Activated naive CD4-positive, alpha-beta T cell treated with anti-CD3 and anti-CD28 coated beads, Interleukin-2, amount 10 ng/mL, durations not matched to agents 7 days and 5 days (primary cell): ENCODE data around the gene RALGPS1.
"Not testable (repeated sequence)": the region's sequence is repeated elsewhere in the genome, so short reads cannot be mapped to it uniquely, and the experiment has no call there.

Experiments
- CTCF ChIA-PET: fragments of 350-600 bp; sonication (Branson Sonifier 250); formaldehyde crosslinking; loops from one replicate; lab custom pipeline; 2021; ENCODE audit warnings: antibody characterized with exemption; lab: Charles Lee
- DNase-seq: peaks from one replicate; pipeline ENCODE4 v3.0.0-alpha.2; 2020
- H3K27ac Mint-ChIP-seq: one replicate; pipeline ENCODE4 v1.8.0; 2021; ENCODE audit warnings: mild to moderate bottlenecking, moderate library complexity, mixed read lengths
- H3K27me3 Mint-ChIP-seq: one replicate; pipeline ENCODE4 v1.8.0; 2021; ENCODE audit warnings: mild to moderate bottlenecking, mixed read lengths
- H3K36me3 Mint-ChIP-seq: one replicate; pipeline ENCODE4 v1.8.0; 2021; ENCODE audit warnings: mixed read lengths
- H3K4me1 Mint-ChIP-seq: one replicate; pipeline ENCODE4 v1.8.0; 2021; ENCODE audit warnings: mixed read lengths
- H3K4me3 Mint-ChIP-seq: one replicate; pipeline ENCODE4 v1.8.0; 2021; ENCODE audit warnings: mild to moderate bottlenecking, moderate library complexity, mixed read lengths
- H3K9me3 Mint-ChIP-seq: one replicate; pipeline ENCODE4 v1.8.0; 2021; ENCODE audit warnings: mixed read lengths

RALGPS1 gene

DNA sequence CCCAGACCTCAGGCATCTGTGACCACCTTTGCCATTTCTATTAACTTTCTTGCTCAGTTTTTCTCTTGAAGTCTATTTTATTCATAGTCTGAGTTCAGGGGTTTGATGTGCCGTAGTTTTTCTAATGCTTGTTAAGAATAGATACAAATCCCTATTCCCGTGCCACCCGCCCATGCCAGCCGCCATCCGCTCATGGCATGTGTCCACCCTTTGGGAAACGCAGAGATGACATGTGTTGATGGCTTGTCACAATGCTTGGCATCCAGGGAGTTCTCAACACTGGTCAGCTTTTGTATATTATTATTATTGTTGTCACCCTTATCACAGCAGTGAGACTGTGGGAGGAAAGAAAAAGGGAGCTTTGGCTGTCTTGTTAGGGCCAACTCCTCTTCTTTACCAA, 225.2 kb downstream of the RALGPS1 start:
- no peak overlapping the region for H3K4me3 Mint-ChIP-seq
- peaks cover 67% of the 10 kb centered on the region for H3K27me3 Mint-ChIP-seq
- H3K36me3 Mint-ChIP-seq, result no peaks in the 10 kb centered on the region
- H3K9me3 Mint-ChIP-seq, result no peaks in the 10 kb centered on the region
- H3K4me1 Mint-ChIP-seq, result no peaks in the 10 kb centered on the region
- no peak overlapping the region for H3K27ac Mint-ChIP-seq
- CTCF ChIA-PET, result no interaction called here
- DNase-seq, result no peak

DNA sequence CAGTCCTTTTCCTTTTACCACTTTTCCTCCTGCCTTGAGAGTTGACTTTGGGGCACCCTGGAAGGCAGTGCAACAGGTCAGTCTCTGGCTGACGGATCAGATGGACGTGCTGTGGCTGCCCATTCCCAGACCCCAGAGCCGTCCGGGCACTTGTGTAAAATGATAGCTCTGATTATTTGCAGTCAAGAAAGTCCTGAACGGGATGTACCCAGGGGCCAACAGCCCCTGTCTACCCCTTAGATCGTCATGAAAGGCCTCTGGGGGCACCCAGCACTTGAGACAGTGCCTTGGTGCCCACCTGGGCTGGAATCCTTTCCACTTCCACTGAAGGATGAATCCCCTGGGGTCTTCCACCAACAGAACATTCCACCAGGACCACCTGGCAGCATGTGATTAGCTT, 225.6 kb downstream of the RALGPS1 start:
- DNase-seq, result no peak
- Mint-ChIP-seq H3K36me3 (no peaks in the 10 kb centered on the region), H3K4me1 (no peaks in the 10 kb centered on the region), H3K9me3 (no peaks in the 10 kb centered on the region), H3K4me3 (no peak overlapping the region), H3K27ac (no peak overlapping the region), H3K27me3 (peaks cover 65% of the 10 kb centered on the region)
- CTCF ChIA-PET, result no interaction called here

DNA sequence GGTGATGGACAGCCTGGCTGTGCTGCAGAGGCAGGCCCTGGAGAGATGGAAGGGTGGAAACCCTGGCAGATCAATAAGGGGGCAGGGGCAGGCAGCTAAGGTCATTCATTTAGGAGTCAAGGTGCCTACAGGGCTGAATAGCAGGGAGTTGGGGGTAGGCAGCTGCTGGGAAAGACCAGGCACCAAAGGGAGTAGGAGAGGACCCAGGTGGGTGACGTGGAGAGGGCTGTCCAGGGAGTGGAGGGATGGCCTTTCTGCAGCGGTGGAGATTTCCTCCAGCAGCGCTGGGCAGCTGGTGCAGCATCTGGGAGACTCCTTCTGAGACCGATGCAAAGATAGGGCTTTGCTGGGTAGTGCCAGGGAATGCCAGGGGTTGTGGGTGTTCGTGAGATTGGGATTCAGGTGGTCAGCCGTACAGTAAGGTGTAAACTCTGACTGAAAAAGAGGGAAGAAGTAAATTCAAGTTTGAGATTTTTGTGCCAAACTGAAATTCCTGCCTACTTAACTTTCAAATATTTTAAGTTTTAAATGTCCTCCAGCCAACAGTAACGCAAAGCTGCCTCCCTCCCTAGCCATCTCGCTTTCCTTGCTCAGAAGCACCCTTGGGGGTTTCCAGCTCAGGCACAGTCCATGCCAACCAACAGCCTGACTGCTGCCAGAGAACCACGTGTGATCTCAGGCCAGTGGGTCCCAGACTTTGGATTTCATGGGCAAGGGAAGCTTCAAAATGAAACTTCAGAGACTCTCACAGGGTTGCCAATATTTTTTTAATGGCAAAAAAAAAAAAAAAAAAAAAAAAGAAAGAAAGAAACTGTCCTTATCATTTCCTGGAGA, 226.5 kb downstream of the RALGPS1 start:
- H3K4me3 Mint-ChIP-seq, result no peak overlapping the region
- H3K27me3 Mint-ChIP-seq, result peaks cover 62% of the 10 kb centered on the region
- no peak overlapping the region for H3K27ac Mint-ChIP-seq
- H3K9me3 Mint-ChIP-seq, result no peaks in the 10 kb centered on the region
- CTCF ChIA-PET, result no interaction called here
- H3K36me3 Mint-ChIP-seq, result no peaks in the 10 kb centered on the region
- DNase-seq, result no peak
- no peaks in the 10 kb centered on the region for H3K4me1 Mint-ChIP-seq

DNA sequence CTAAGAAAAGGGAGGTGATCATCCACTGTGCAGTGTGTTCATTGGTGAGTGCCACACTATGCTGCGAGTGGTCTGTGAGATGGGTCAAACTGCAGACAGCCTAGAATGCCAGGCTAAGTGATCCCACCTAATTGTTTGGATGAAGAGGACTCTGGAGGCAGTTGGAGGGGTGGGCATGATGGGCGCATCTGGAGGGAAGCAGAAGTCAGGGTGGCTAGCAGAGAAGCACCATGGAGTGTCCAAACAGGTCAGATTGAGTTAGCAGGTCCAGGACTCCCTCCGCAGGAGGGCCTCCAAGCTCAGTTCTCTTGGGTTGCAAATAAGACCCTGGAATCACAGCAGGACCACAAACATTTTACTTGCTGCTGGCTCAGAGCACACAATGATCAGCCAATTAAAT, 227.7 kb downstream of the RALGPS1 start:
- Mint-ChIP-seq H3K4me3 (no peak overlapping the region), H3K36me3 (no peaks in the 10 kb centered on the region), H3K27me3 (peaks cover 50% of the 10 kb centered on the region), H3K27ac (no peak overlapping the region), H3K4me1 (no peaks in the 10 kb centered on the region), H3K9me3 (no peaks in the 10 kb centered on the region)
- CTCF ChIA-PET, result no interaction called here
- no peak for DNase-seq

DNA sequence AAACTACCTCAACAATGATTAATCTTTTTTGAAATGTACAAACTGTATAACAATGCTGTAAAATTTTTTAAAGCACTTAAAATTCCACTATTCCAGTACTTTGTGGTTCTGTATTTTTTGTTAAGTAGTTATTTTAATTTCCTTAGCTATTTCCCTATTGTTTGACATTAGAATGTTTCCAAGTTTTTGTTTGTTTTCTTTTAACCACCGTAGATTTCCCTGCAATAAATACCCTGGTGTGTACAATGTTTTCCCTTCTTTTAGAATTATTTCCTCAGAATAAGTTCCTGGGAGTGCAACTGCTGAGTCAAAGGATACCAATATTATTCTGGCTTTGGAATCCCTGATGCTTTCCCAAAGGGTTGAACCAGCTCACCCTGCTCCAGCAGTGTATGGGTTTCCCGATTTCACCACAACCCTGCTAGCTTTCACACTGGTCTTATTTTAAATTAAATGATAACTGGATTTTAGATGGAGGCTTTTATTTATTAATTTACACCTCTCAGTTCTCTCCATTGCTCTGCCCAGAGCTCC, 228.4 kb downstream of the RALGPS1 start:
- Mint-ChIP-seq H3K4me3 (no peak overlapping the region), H3K36me3 (no peaks in the 10 kb centered on the region), H3K27me3 (peaks cover 51% of the 10 kb centered on the region), H3K9me3 (no peaks in the 10 kb centered on the region), H3K4me1 (no peaks in the 10 kb centered on the region), H3K27ac (no peak overlapping the region)
- no peak for DNase-seq
- CTCF ChIA-PET, result no interaction called here

DNA sequence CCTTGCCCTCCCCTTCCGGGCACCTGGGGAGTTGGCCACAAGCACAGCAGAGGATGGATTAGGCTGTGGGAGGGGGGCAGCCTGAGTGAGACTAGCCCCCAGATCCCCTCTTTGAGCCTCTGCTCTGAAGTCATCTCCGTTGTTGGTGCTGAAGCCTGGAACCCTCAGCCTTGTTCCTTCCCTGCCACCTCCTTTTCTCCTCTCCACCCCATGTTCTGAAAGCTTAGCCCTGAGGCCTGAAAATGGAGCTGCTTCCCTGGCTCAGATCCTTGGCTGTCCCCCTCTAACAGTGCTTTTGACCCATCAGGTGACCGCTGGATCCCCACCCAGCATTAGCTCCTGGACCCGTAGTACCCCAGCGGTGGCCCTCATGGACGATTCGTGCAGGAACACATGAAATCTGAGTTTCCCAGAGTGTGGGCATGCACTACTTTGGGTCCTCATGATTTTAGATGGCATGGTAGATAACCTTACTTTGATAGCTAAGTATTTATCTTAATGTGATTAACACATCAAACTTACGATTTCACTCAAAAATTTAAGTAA, 229.4 kb downstream of the RALGPS1 start:
- H3K36me3 Mint-ChIP-seq, result no peaks in the 10 kb centered on the region
- DNase-seq, result no peak
- CTCF ChIA-PET, result no interaction called here
- H3K4me3 Mint-ChIP-seq, result no peak overlapping the region
- H3K9me3 Mint-ChIP-seq, result no peaks in the 10 kb centered on the region
- H3K27me3 Mint-ChIP-seq, result peaks cover 53% of the 10 kb centered on the region
- H3K27ac Mint-ChIP-seq, result no peak overlapping the region
- H3K4me1 Mint-ChIP-seq, result no peaks in the 10 kb centered on the region

DNA sequence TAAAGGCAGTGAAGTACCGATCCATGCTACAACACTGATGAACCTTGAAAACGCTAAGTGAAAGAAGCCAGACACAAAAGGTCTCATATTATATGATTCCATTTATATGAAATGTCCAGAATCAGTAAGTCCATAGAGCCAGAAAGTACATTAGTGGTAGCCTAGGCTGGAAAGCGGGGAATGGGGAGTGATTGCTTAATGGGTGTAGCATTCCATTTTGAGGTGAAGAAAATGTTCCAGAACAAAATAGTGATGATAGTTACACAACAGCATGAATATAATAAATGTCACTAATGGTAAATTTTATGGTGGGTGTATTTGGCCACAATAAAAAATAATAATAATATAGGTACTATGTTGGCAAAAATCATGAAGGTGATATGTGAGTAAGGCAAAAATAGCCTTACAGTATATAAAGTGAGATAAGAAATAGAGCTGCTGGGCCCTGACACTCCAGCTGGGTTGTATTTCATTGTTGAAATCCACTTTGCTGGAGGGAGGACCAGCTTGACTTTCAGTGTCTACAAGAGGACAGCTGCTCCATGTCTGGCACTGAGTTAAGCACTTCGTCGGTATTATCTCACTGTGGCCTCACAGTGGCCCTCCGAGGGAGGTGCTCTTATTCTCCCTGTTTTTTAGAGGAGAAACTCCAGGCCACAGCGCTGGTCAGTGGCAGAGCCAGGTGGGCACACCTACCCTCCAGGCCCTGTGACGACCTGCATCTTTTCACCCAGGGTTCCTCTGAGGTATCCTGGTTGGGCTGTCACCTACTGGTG, 230.3 kb downstream of the RALGPS1 start:
- Mint-ChIP-seq H3K36me3 (no peaks in the 10 kb centered on the region), H3K27ac (no peak overlapping the region), H3K4me3 (no peak overlapping the region), H3K27me3 (peaks cover 51% of the 10 kb centered on the region), H3K4me1 (no peaks in the 10 kb centered on the region), H3K9me3 (no peaks in the 10 kb centered on the region)
- CTCF ChIA-PET, result no interaction called here
- DNase-seq, result no peak

DNA sequence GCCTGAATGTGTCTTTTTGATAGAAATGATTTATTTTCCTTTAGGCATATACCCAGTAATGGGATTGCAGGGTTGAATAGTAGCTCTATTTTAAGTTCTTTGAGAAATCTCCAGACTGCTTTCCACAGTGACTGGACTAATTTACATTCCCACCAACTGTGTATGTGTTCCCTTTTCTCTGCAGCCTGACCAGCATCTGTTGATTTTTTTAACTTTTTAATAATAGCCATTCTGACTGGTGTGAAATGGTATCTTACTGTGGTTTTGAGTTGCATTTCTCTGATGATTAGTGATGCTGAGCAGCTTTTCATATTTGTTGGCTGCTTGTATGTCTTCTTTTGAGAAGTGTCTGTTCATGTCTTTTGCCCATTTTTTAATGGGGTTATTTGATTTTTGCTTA, 232.3 kb downstream of the RALGPS1 start:
- CTCF ChIA-PET, H3K4me3 Mint-ChIP-seq, H3K9me3 Mint-ChIP-seq, H3K27ac Mint-ChIP-seq, H3K4me1 Mint-ChIP-seq, H3K36me3 Mint-ChIP-seq, DNase-seq: not testable (repeated sequence)
- peaks cover 48% of the 10 kb centered on the region for H3K27me3 Mint-ChIP-seq

DNA sequence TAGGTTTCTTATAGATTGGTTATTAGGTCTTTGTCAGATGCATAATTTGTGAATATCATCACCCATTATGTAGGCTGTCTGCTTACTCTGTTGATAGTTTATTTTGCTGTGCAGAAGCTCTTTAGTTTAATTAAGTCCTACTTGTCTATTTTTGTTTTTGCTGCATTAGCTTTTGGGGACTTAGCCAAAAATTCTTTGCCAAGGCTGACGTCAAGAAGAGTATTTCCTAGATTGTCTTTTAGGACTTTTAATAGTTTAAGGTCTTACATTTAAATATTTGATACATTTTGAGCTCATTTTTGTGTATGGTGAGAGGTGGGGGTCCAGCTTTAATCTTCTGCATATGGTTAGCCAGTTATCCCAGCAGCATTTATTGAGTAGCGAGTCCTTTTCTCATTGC, 232.7 kb downstream of the RALGPS1 start:
- Mint-ChIP-seq H3K4me1 (no peaks in the 10 kb centered on the region), H3K36me3 (no peaks in the 10 kb centered on the region), H3K27me3 (peaks cover 48% of the 10 kb centered on the region), H3K9me3 (no peaks in the 10 kb centered on the region), H3K4me3 (no peak overlapping the region), H3K27ac (no peak overlapping the region)
- no peak for DNase-seq
- CTCF ChIA-PET, result no interaction called here

DNA sequence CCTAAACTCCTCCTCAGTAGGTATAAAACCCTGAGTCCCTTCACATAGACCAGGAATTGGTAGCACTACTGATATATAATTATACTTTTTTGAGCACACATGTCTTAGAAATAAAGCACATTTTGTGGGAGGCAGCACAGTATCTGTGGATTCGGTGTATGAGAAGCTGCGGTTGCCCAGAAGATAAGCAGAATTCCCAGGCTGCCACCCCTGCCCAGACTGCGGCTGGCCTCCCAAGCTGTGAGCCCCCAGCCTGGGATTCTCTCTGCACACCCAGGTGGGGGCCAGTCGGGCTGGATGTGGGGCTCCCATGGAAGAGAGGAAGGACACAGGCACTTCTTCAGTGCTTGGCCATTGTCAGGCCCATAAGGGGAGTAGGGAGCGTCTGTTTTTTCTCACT, 233.4 kb downstream of the RALGPS1 start:
- CTCF ChIA-PET, result no interaction called here
- no peaks in the 10 kb centered on the region for H3K9me3 Mint-ChIP-seq

DNA sequence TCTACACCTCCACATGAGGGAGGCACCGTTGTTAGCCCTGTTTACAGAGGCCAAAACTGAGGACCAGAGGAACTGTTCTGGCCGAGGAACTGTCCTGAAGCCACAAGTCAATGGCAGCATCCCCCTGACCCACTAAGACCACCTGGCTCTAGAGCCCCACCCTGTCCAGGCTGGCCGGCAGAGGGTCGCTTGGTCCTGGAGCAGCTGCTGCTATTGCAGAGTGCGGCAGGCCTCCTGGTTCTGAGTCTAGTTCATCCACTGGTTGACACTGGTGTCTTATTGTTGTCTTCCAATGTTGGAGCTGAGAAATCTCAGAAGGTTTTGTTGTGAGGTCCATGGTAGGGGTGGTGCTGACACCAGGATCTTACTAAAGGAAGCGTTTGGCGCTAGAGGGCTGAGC, 234.4 kb downstream of the RALGPS1 start:
- no peaks in the 10 kb centered on the region for H3K9me3 Mint-ChIP-seq
- no peak overlapping the region for H3K27ac Mint-ChIP-seq
- H3K4me1 Mint-ChIP-seq, result no peaks in the 10 kb centered on the region
- no peak for DNase-seq
- no peak overlapping the region for H3K4me3 Mint-ChIP-seq
- CTCF ChIA-PET, result no interaction called here
- H3K36me3 Mint-ChIP-seq, result no peaks in the 10 kb centered on the region
- peaks cover 57% of the 10 kb centered on the region for H3K27me3 Mint-ChIP-seq

More for the DNA sequence above, 233.4 kb downstream of the RALGPS1 start:
- no peak for DNase-seq
- Mint-ChIP-seq H3K36me3 (no peaks in the 10 kb centered on the region), H3K27me3 (peaks cover 51% of the 10 kb centered on the region), H3K27ac (no peak overlapping the region), H3K4me1 (no peaks in the 10 kb centered on the region), H3K4me3 (no peak overlapping the region)

DNA sequence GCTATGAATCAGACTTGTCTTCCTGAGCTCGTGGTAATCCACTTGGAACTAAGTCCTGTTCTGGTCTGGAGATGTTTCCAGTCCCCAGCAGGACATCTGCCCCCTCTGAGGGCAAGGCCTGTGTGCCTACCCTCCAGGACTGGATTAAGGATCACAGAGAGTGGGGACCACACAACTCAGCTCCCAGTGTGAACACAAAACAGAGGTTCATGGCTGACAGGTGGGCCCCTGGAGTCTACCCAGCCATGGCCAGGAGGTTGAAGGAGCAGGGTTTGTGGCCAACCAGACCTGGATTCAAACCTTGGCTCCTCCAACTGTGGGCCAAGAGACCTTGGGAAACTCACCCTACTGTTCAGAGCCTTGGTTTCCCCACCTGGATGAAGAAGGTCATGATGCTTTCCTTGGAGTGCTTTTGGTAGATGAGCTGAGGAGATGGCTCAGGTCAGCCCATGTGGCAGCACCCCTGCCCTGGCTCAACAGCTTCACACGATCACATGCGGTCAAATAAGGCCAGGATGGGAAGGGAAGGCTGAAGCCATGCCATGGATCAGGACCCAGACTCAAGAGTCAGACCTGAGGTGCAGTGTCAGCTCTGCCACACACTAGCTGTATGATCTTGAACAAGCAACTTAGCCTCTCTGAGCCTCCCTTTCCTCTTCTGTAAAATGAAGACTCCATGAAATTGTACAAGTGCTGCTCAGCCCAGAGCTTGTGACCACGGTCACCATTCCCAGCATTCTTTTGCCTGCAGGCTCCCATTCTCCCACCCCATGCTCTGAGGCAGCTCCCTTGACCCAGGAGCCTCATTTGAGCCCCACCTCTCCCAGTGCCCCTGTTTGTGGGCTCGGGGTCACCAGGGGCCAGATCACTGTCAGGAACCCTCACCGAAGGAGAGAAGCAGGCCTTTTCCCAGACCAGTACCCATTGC, 235.1 kb downstream of the RALGPS1 start:
- no peak overlapping the region for H3K27ac Mint-ChIP-seq
- H3K27me3 Mint-ChIP-seq, result peaks cover 61% of the 10 kb centered on the region
- peaks cover 6% of the 10 kb centered on the region for H3K4me1 Mint-ChIP-seq
- CTCF ChIA-PET, result interaction anchor here (1.2 kb wide), 1 partner anchor 32 kb away, joined by 3 read pairs; no protein-coding TSS in a partner anchor
- H3K4me3 Mint-ChIP-seq, result no peak overlapping the region
- H3K36me3 Mint-ChIP-seq, result no peaks in the 10 kb centered on the region
- DNase-seq, result no peak
- H3K9me3 Mint-ChIP-seq, result no peaks in the 10 kb centered on the region

DNA sequence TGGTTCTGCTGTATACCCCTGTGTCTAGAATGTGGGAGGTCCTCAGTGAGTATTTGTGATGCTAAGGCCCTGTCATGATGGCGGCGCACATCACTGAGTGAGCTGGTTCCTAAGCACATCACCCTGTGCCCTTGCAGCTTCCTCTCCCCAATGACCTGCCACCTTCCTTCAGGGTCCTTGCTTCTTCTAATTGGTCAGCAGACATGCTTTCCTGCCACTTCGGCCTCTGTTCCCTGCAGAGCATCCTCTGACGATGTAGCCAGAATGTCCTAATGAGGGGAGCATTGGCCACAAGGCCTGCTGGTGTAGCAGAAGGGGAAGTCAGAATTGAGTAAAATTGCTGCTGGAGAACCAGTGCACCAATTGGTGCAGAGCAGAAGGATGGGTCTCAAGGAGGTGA, 238.9 kb downstream of the RALGPS1 start:
- no peak overlapping the region for H3K27ac Mint-ChIP-seq
- no peak overlapping the region for H3K4me3 Mint-ChIP-seq
- peaks cover 9% of the 10 kb centered on the region for H3K4me1 Mint-ChIP-seq
- no peaks in the 10 kb centered on the region for H3K9me3 Mint-ChIP-seq
- CTCF ChIA-PET, result no interaction called here
- peaks cover 56% of the 10 kb centered on the region for H3K27me3 Mint-ChIP-seq
- DNase-seq, result no peak
- H3K36me3 Mint-ChIP-seq, result no peaks in the 10 kb centered on the region

DNA sequence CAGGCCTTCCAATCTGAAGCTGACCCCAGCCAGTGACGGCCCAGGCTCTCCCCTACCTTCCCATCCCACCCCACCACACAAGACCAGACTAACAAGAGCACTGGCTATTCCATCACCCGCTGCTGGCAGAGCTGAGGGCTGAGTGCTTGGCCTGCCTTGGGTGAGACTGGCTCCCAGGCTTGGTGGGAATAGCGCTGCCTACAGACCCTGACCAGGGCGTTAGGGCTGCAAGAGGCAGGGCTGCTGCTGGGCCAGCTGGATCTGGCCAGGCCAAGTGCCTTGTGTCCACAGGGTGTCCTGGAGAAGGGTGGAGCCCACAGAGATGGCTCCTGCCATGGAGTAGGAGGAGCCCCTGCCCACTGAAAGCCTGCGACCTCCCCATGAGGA, 239.4 kb downstream of the RALGPS1 start:
- no peak for DNase-seq
- Mint-ChIP-seq H3K4me3 (no peak overlapping the region), H3K4me1 (peaks cover 9% of the 10 kb centered on the region), H3K27me3 (peaks cover 51% of the 10 kb centered on the region), H3K9me3 (no peaks in the 10 kb centered on the region), H3K36me3 (no peaks in the 10 kb centered on the region), H3K27ac (no peak overlapping the region)
- CTCF ChIA-PET, result no interaction called here
